ENCODE data around the gene ANKRD1.
"Not testable (repeated sequence)": the region's sequence is repeated elsewhere in the genome, so short reads cannot be mapped to it uniquely, and the experiment has no call there.

Gene ANKRD1

GRCh38 chr10:90959826-90960225, 38.9 kb upstream of the ANKRD1 start:
- Histone ChIP-seq H3K36me3 (no peaks in the 10 kb centered on the region), H3K27me3 (no peaks in the 10 kb centered on the region), H3K4me1 (peaks cover 0 to 35% (median 13%) of the 10 kb centered on the region in 4 donors), H3K4me3 (no peak overlapping the region), H3K9me3 (no peaks in the 10 kb centered on the region), H3K27ac (peak overlapping the region; percentile 68)
- intact Hi-C loops (cut with DNase I; ENCODE audit: low total_unique reads), result no loop called here
- TF ChIP-seq CTCF (IDR thresholded peaks at IDR 0.05), result no peak
- DNase-seq, result no peak

GRCh38 chr10:90958781-90959180, 37.9 kb upstream of the ANKRD1 start:
- TF ChIP-seq CTCF (IDR thresholded peaks at IDR 0.05), result no peak
- Histone ChIP-seq H3K4me3 (no peak overlapping the region), H3K4me1 (peaks cover 0 to 35% (median 13%) of the 10 kb centered on the region in 4 donors), H3K27me3 (no peaks in the 10 kb centered on the region), H3K36me3 (no peaks in the 10 kb centered on the region), H3K9me3 (no peaks in the 10 kb centered on the region), H3K27ac (peak overlapping the region in 1 of 2 donors; percentile 68)
- intact Hi-C loops (cut with DNase I; ENCODE audit: low total_unique reads), result no loop called here
- no peak for DNase-seq

DNA sequence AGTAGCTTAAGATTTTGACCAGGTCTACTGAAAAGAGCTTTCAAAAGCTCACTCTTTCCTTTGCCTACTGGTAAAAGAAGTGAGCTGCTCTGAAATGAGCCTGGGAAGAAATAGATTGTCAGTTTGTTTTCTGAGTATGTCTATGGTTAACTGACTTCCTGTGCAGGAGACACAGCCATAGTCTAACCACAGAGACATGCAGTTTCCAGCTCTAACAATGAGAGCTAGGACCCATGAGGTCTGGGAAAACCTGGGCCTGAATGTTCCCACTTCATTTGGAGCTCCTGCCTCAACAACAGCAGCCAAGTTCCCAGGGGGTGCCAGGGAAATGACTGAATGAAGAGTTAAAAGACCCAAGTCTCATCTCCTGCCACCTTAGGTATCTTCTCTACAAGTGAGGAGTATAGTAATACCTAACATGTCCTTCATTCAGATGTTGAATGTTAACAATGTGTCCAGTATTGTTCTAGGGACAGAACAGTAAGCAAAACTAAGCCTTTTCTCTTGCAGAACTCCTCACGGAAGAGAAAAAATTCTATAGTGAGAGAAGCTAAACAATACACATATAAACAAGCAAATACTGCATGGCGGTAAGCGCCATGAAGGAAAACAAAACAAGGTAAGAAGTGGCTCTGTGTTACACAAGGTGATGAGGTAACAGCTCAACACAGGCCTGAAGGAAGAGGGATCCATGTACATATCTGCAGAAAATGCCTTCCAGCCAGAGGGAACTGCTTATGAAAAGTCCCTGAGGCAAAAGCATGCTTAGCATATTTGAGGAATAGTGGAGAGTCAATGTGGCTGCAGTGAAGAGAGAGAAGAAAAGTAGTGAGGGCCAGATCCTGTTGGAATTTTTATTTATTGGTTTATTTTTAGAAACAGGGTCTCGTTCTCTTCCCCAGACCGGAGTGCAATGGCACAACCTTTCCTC, 26.4 kb upstream of the ANKRD1 start:
- no peaks in the 10 kb centered on the region for H3K27me3 ChIP-seq
- DNase-seq, result no peak
- H3K36me3 ChIP-seq, result no peaks in the 10 kb centered on the region
- H3K27ac ChIP-seq, result no peak overlapping the region
- H3K4me3 ChIP-seq, result no peak overlapping the region
- peaks cover 0 to 1% (median 0%) of the 10 kb centered on the region in 3 donors for H3K9me3 ChIP-seq
- intact Hi-C loops (cut with DNase I; ENCODE audit: low total_unique reads), result no loop called here
- no peak for TF ChIP-seq CTCF (IDR thresholded peaks at IDR 0.05)
- no peaks in the 10 kb centered on the region for H3K4me1 ChIP-seq

DNA sequence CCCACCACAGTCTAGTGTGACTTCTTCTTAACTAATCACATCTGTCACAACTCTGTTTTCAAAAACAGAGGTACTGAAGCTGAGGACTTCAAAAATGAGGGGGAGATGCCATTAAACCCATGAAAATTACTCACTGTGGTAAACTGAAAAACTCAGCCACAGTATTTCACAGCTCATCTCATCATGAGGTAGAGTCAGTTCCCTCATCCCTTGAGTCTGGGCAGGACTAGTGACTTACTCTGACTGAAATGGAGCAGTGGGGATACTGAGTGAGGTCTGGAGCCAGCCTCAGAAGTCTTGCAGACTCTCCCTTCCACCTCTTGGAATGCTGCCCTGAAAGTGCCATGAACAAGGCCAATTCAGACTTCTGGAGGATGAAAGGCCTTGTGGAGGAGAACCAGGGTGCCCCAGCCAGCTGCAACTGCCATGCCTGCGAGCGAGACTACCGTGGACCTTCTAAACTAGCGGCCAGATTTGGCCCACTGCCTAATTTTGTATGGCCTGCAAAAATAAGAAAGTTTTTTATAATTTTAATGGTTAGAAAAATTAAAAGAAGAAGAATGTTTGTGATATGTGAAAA, 24.7 kb upstream of the ANKRD1 start:
- no peak for TF ChIP-seq CTCF (IDR thresholded peaks at IDR 0.05)
- Histone ChIP-seq H3K36me3 (no peaks in the 10 kb centered on the region), H3K9me3 (no peaks in the 10 kb centered on the region), H3K27me3 (no peaks in the 10 kb centered on the region), H3K27ac (no peak overlapping the region), H3K4me1 (no peaks in the 10 kb centered on the region), H3K4me3 (no peak overlapping the region)
- intact Hi-C loops (cut with DNase I; ENCODE audit: low total_unique reads), result no loop called here
- no peak for DNase-seq

DNA sequence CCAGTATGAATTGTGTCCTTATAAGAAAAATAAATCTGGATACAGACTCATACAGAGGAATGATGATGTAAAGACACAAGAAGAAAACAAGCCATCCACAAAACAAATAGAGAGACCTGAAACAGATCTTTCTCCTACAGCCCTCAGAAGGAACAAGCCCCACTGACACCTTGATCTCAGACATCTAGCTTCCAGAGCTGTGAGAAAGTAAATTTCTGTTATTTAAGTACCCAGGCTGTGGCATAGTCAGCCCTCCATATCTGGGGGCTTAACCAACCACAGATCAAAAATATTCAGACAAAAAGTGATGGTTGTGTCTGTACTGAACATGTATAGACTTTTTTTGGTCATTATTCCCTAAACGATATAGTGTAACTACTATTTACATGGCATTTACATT, 23.9 kb upstream of the ANKRD1 start:
- TF ChIP-seq CTCF (IDR thresholded peaks at IDR 0.05), result no peak
- Histone ChIP-seq H3K36me3 (no peaks in the 10 kb centered on the region), H3K27ac (no peak overlapping the region), H3K4me3 (no peak overlapping the region), H3K4me1 (no peaks in the 10 kb centered on the region), H3K27me3 (no peaks in the 10 kb centered on the region), H3K9me3 (no peaks in the 10 kb centered on the region)
- intact Hi-C loops (cut with DNase I; ENCODE audit: low total_unique reads), result no loop called here
- DNase-seq, result no peak

DNA sequence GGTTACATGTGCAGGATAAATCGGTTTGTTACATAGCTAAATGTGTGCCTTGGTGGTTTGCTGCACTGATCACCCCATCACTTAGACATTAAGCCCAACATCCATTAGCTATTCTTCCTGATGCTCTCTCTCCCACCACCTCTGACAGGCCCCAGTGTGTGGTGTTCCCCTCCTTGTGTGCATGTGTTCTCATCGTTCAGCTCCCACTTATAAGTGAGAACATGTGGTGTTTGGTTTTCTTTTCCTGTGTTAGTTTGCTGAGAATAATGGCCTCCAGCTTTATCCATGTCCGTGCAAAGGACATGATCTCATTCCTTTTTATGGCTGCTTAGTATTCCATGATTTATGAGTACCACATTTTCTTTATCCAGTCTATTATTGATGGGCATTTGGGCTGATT, 22.1 kb upstream of the ANKRD1 start:
- intact Hi-C loops (cut with DNase I; ENCODE audit: low total_unique reads); H3K4me3 ChIP-seq; H3K4me1 ChIP-seq; H3K36me3 ChIP-seq; DNase-seq; H3K9me3 ChIP-seq; H3K27ac ChIP-seq; H3K27me3 ChIP-seq: not testable (repeated sequence)
